Neural cell (in vitro differentiated cells): ENCODE results near the gene METAP1.

Experiments used
- POLR2AphosphoS5 ChIP-seq: IDR thresholded peaks from 2 replicates; pipeline ENCODE4 v1.6.1; 2012
- TF ChIP-seq, protein P1 (sequence below): IDR thresholded peaks from 2 replicates; pipeline ENCODE4 v1.6.1; 2012; ENCODE audit warnings: borderline replicate concordance

DNA sequence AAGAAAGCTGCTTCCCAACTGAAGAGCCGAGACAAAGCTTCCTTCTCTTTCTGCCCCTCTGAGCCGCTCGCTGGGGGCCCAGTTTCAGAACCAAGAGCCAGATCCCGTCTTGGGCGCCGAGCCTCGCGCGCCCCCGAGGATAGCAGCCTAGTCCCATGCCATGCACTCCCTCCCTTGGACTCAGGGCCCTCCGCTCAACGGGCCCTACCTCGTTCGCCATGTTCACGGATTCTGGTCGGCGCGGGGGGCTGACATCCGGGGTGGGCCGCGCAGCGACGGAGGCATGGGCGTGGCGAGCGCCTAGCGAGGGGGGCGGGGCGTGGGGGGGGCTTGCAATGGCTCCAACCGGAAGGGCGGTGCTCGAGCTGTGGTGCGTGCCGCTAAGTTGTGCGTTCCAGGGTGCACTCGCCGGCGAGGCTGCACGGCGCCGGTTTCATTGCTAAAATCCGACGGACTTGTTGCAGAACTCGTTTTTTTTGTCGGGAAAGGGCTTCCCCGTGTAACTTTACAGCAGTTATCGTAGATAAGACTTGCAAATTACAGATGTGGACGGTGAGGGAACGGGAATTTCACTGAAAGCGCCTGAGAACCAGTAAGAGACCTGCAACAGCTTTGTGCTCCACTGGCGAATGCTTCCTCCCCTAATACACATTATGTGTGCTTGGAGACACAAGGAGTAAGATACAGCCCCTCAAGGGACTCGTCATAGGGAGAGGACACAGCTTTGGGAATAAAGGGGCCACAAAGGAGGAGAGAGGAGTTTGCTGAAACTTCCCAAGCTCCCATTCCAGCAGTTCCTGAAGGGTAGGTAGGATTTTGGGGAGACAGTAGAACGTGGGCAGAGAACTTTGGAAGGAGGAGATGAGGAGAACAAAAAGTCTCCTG lies 93.2 kb downstream of the METAP1 start, which contains the start of gene ADH5:
- peak; percentile 96 for TF ChIP-seq POLR2AphosphoS5
- TF ChIP-seq, protein P1, sequence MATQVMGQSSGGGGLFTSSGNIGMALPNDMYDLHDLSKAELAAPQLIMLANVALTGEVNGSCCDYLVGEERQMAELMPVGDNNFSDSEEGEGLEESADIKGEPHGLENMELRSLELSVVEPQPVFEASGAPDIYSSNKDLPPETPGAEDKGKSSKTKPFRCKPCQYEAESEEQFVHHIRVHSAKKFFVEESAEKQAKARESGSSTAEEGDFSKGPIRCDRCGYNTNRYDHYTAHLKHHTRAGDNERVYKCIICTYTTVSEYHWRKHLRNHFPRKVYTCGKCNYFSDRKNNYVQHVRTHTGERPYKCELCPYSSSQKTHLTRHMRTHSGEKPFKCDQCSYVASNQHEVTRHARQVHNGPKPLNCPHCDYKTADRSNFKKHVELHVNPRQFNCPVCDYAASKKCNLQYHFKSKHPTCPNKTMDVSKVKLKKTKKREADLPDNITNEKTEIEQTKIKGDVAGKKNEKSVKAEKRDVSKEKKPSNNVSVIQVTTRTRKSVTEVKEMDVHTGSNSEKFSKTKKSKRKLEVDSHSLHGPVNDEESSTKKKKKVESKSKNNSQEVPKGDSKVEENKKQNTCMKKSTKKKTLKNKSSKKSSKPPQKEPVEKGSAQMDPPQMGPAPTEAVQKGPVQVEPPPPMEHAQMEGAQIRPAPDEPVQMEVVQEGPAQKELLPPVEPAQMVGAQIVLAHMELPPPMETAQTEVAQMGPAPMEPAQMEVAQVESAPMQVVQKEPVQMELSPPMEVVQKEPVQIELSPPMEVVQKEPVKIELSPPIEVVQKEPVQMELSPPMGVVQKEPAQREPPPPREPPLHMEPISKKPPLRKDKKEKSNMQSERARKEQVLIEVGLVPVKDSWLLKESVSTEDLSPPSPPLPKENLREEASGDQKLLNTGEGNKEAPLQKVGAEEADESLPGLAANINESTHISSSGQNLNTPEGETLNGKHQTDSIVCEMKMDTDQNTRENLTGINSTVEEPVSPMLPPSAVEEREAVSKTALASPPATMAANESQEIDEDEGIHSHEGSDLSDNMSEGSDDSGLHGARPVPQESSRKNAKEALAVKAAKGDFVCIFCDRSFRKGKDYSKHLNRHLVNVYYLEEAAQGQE = peak; percentile 87
